BE2C (cell line): ENCODE data around the gene PARD3B.

ENCODE experiments used
- DNase-seq: peaks from one replicate; pipeline ENCODE4 v3.0.0-alpha.2; 2020
- H3K27me3 ChIP-seq: fragments of 250-450 bp; sonication (Bioruptor Pico); 2 replicates; pipeline ENCODE4 v1.5.1; 2020; ENCODE audit warnings: mild to moderate bottlenecking
- H3K36me3 ChIP-seq: fragments of 250-450 bp; sonication (Bioruptor Pico); 2 replicates; pipeline ENCODE4 v1.5.1; 2020; ENCODE audit warnings: mild to moderate bottlenecking
- H3K4me1 ChIP-seq: fragments of 250-450 bp; sonication (Bioruptor Pico); 2 replicates; pipeline ENCODE4 v1.5.1; 2020
- H3K4me3 ChIP-seq: 2 replicates; pipeline ENCODE4 v1.5.1; 2011; ENCODE audit warnings: low read depth, low read length
- H3K9me3 ChIP-seq: fragments of 250-450 bp; sonication (Bioruptor Pico); 2 replicates; pipeline ENCODE4 v1.5.1; 2020
- CTCF ChIP-seq: IDR thresholded peaks from 2 replicates; pipeline ENCODE4 v1.5.1; 2012; ENCODE audit warnings: mild to moderate bottlenecking, low read depth, low read length

PARD3B gene

GRCh38 chr2:205574001-205574400 is 1028.7 kb downstream of the PARD3B start:
- H3K9me3 ChIP-seq = no peaks in the 10 kb centered on the region
- H3K27me3 ChIP-seq = no peaks in the 10 kb centered on the region
- H3K36me3 ChIP-seq = no peaks in the 10 kb centered on the region
- TF ChIP-seq CTCF = no peak
- no peaks in the 10 kb centered on the region for H3K4me1 ChIP-seq
- DNase-seq = no peak
- H3K4me3 ChIP-seq = no peak overlapping the region

- Histone ChIP-seq H3K4me1 (no peaks in the 10 kb centered on the region), H3K9me3 (no peaks in the 10 kb centered on the region), H3K4me3 (no peak overlapping the region), H3K36me3 (no peaks in the 10 kb centered on the region), H3K27me3 (no peaks in the 10 kb centered on the region)
- no peak for TF ChIP-seq CTCF
- no peak for DNase-seq
Observed at GRCh38 chr2:205579335-205579734, 1034.1 kb downstream of the PARD3B start.

- no peak for TF ChIP-seq CTCF
- no peak for DNase-seq
- H3K36me3 ChIP-seq = no peaks in the 10 kb centered on the region
- H3K9me3 ChIP-seq = no peaks in the 10 kb centered on the region
- no peak overlapping the region for H3K4me3 ChIP-seq
- H3K27me3 ChIP-seq = no peaks in the 10 kb centered on the region
- H3K4me1 ChIP-seq = no peaks in the 10 kb centered on the region
Observed at GRCh38 chr2:205580212-205580987, 1035.1 kb downstream of the PARD3B start.

GRCh38 chr2:205582366-205582765 is 1037.1 kb downstream of the PARD3B start:
- no peak for TF ChIP-seq CTCF
- no peaks in the 10 kb centered on the region for H3K27me3 ChIP-seq
- no peaks in the 10 kb centered on the region for H3K36me3 ChIP-seq
- no peak for DNase-seq
- no peaks in the 10 kb centered on the region for H3K4me1 ChIP-seq
- no peaks in the 10 kb centered on the region for H3K9me3 ChIP-seq
- no peak overlapping the region for H3K4me3 ChIP-seq

- Histone ChIP-seq H3K4me1 (0 out of 2 replicates have a peak, but pooled peaks cover 2% of the 10 kb centered on the region), H3K36me3 (no peaks in the 10 kb centered on the region), H3K27me3 (no peaks in the 10 kb centered on the region), H3K4me3 (no peak overlapping the region), H3K9me3 (no peaks in the 10 kb centered on the region)
- no peak for TF ChIP-seq CTCF
- DNase-seq = peak; percentile 33
Observed at GRCh38 chr2:205585449-205586383, 1040.4 kb downstream of the PARD3B start.

GRCh38 chr2:205586626-205587025 is 1041.4 kb downstream of the PARD3B start:
- H3K36me3 ChIP-seq = no peaks in the 10 kb centered on the region
- no peak for TF ChIP-seq CTCF
- DNase-seq = no peak
- H3K9me3 ChIP-seq = no peaks in the 10 kb centered on the region
- 0 out of 2 replicates have a peak, but pooled peaks cover 2% of the 10 kb centered on the region for H3K4me1 ChIP-seq
- H3K4me3 ChIP-seq = no peak overlapping the region
- H3K27me3 ChIP-seq = no peaks in the 10 kb centered on the region
